HG03060 (cell line): ENCODE results near the gene ATP10A.

Source experiments
- ATAC-seq: cut with Tn5 transposase; IDR thresholded peaks from one replicate; pipeline ENCODE4 v1.9.1; 2021; ENCODE audit warnings: low read depth, moderate number of reproducible peaks; ENCODE audit not compliant: unreplicated experiment

ATP10A gene

GRCh38 chr15:25830844-25831451 is 32.2 kb downstream of the ATP10A start:
- no peak for ATAC-seq

GRCh38 chr15:25829073-25829472 is 34.1 kb downstream of the ATP10A start:
- ATAC-seq, result no peak

- no peak for ATAC-seq
Observed at GRCh38 chr15:25825207-25825606, 37.9 kb downstream of the ATP10A start.

- ATAC-seq, result no peak
Observed at GRCh38 chr15:25824618-25825017, 38.5 kb downstream of the ATP10A start.

- ATAC-seq, result no peak
Observed at GRCh38 chr15:25812845-25813244, 50.3 kb downstream of the ATP10A start.

GRCh38 chr15:25812073-25812472 is 51.1 kb downstream of the ATP10A start:
- ATAC-seq, result no peak

GRCh38 chr15:25811481-25811906 is 51.6 kb downstream of the ATP10A start:
- no peak for ATAC-seq

GRCh38 chr15:25810631-25811091 is 52.5 kb downstream of the ATP10A start:
- ATAC-seq, result no peak

- ATAC-seq, result no peak
Observed at GRCh38 chr15:25810154-25810553, 53.0 kb downstream of the ATP10A start.

GRCh38 chr15:25807063-25807462 is 56.1 kb downstream of the ATP10A start:
- no peak for ATAC-seq

GRCh38 chr15:25805031-25805430 is 58.1 kb downstream of the ATP10A start:
- ATAC-seq, result no peak

GRCh38 chr15:25804451-25804850 is 58.7 kb downstream of the ATP10A start:
- no peak for ATAC-seq

GRCh38 chr15:25803541-25803940 is 59.6 kb downstream of the ATP10A start:
- ATAC-seq, result no peak

GRCh38 chr15:25803036-25803435 is 60.1 kb downstream of the ATP10A start:
- ATAC-seq, result no peak

- no peak for ATAC-seq
Observed at GRCh38 chr15:25802285-25802830, 60.8 kb downstream of the ATP10A start.

GRCh38 chr15:25801586-25802284 is 61.4 kb downstream of the ATP10A start:
- no peak for ATAC-seq

GRCh38 chr15:25800761-25801515 is 62.2 kb downstream of the ATP10A start:
- no peak for ATAC-seq

GRCh38 chr15:25799906-25800700 is 63.0 kb downstream of the ATP10A start:
- no peak for ATAC-seq

- ATAC-seq, result no peak
Observed at GRCh38 chr15:25797936-25798901, 64.9 kb downstream of the ATP10A start.
